NAMALWA (cell line): ENCODE results near the gene MUC5AC.
"Not testable (repeated sequence)": the region's sequence is repeated elsewhere in the genome, so short reads cannot be mapped to it uniquely, and the experiment has no call there.

ENCODE experiments used
- DNase-seq: peaks from one replicate; pipeline ENCODE4 v3.0.0-alpha.2; 2015; ENCODE audit warnings: low spot score

Gene MUC5AC

DNA sequence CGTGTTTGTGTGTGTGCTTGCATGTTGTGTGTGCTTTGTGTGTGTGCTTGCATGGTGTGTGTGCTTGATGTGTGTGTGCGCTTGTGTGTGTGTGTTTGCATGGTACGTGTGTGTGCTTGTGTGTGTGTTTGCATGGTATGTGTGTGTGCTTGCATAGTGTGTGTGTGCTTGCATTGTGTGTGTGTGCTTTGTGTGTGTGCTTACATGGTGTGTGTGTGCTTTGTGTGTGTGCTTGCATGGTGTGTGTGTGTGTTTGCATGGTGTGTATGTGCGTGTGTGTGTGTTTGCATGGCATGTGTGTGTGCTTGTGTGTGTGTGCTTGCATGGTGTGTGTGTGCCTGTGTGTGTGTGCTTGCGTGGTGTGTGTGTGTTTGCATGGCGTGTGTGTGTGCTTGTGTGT, 10.0 kb upstream of the MUC5AC start:
- DNase-seq: no peak

- no peak for DNase-seq
These were observed 9.0 kb upstream of the MUC5AC start for GRCh38 chr11:1148752-1149180.

GRCh38 chr11:1149545-1149944, 8.2 kb upstream of the MUC5AC start:
- no peak for DNase-seq

- DNase-seq: no peak
These were observed 7.6 kb upstream of the MUC5AC start for GRCh38 chr11:1150116-1150515.

DNA sequence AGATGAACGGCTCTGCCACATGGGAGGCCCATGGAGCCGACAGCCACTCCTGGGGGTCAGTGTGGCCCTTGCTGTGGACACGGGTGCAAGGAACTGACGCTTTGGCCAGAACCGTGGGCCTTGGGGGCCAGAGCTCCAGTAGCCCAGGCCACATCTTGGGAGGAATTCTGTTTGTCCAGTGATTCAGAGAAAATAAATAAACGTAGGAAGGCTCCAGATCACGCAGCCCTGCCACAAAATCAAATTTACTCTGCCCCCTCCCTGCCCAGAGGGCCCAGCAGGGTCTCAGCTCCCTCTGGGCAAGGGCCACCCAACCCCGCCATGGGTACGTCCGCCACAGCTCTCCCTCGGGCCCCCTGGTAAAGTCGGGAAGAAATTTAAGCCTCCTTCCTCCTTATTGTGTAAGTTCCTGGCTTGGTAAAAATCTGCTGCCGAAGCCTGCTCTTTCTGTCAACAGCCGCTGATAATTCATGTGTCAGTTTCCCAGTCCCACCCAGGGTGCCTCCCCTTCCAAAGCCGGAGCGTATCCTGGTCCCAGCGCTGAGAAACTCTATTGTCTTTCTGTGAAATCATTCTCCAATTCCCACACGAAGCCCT, 6.9 kb upstream of the MUC5AC start:
- DNase-seq: no peak

DNA sequence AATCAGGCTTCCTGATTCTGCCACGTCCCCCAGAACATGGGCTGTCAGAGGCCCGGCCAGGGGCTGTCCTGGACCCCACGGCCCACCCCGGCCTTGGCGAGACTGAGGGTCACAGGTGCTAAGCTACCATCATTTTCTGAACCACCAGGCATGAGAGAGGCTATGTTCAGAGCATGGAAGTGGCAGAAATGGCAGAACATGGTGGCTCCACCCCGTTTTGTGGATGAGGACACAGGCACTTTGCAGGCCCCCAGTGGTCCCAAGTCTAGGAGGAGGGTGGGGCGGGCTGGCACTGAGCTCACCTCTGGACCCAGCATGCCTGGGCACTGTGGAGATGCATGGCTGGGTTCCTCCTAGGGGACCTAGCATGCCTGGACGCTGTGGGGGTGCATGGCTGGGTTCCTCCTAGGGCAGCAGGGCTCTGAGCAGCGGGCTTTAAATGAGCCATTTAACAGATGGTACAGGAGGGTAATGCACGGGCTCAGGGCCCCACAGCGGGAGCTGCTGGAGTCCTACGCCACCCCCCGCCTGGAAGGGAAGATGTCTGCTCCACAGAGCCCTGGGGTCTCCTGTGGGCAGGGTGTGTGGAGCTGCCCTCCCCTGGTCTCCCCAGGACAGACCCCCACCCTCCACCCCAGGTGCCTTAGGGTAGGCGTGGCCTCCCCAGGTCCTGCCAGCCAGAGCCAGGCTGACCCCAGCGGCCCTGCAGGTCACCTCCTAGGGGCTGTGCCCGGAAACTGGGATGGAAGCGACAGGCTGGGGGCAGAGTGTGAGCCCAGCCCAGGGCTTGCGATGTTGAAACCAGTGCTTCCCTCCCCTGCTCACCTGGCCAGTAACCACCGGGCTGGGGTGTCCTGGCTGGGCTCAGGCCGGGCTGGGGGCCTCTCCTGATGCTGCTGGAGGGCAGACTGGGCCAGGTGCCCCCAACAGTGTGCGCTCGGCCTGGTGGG, 6.1 kb upstream of the MUC5AC start:
- DNase-seq: no peak

- DNase-seq: no peak
These were observed 5.2 kb upstream of the MUC5AC start for GRCh38 chr11:1152316-1153104.

DNA sequence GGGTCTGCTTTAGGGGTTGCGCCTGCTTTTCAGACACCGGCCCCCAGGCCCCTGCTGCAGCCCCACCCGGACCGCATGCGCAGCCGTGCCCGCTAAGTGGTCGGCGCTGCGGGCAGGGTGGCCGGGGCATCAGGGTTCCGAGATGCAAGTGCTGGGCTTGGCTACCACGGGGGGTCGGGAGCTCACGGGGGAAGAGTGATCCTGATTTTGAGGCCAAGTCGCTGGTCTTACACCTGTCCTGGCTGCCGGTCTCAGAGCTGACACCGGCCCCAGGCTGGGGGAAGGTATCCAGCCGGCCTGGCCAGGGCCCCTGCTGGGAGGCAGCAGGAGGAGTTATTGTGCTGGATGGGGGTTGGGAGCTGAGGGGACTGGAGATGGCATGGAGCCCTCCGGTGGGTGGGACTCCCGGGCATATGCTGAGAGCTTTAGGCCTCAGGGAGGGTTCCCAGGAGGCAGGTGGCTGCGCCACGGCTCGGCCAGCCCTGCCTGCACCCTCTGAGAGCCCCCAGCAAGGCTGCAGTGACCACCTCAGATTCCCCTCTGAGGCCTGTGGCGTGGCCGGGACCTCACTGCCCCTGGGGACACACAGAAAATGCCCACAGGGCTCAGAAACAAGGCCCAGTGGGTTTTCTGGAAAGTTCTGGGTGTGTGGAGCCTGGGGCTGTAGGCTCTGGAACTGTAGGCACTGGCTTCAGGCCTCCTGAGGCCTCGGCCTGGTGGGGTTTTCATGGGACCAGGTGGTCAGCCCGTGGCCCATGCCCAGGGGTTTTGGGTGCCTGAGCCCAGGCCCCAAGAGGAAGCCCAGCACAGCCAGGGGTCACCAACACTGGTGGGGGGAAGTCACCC, 4.4 kb upstream of the MUC5AC start:
- DNase-seq: no peak

DNA sequence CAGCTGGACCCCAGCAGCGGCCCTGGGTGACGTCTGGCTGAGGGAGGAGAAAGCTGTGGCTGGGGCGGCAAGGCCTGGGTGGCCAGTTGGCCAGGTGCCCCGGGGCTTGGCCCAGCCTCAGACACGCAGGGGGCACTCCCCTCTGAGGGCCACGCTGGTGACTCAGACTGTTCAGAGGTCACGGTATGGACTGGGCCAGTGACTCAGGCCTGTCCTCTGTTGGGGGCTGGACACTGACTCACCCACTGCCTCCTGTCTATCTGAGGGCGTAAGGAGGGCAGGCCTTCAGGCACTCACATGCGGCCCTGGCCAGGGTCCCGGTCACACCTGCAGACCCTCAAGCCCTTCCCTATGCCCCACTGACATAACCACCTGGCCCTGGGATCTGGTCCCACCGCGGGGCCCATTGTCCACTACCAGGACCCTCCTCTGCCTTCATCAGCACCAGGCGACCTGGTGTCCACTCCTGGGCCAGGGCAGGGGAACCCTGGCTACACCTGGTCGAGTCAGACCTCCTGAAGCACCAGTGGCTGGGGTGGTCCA, 3.7 kb upstream of the MUC5AC start:
- no peak for DNase-seq

DNA sequence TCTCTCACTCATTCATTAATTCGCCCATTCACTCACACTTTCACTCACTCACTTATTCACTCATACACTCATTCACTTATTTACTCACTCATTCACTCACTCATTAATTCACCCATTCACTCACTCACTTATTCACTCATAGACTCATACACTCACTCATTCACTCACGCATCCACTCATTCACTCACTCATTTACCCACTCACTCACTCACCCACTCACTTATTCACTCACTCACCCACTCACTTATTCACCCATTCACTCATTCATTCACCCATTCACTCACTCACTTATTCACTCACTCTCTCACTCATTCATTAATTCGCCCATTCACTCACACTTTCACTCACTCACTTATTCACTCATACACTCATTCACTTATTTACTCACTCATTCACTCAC, 3.1 kb upstream of the MUC5AC start:
- not testable (repeated sequence) for DNase-seq

- no peak for DNase-seq
These were observed 2.5 kb upstream of the MUC5AC start for GRCh38 chr11:1155274-1155693.

- DNase-seq: no peak
These were observed 1.0 kb upstream of the MUC5AC start for GRCh38 chr11:1156506-1157340.

DNA sequence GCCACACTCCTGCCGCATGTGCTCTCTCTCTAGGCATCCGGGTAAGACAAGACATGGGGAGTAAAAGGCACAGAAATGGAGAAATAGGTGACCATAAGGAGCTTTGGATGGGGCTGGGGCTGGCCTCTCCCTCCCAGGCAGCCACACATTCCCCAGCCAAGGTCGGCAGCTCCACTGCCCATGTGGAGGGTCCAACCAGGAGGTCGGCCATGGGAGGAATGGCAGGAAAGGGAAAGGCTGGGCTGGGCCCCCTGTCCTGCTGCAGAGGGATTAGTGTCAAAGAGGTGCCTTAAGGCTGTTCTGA, 460 bp upstream of the MUC5AC start:
- no peak for DNase-seq

- no peak for DNase-seq
These were observed 1.1 kb downstream of the MUC5AC start for GRCh38 chr11:1158681-1159487.

- not testable (repeated sequence) for DNase-seq
These were observed 1.9 kb downstream of the MUC5AC start for GRCh38 chr11:1159488-1160220.

GRCh38 chr11:1160231-1161101, 2.7 kb downstream of the MUC5AC start:
- no peak for DNase-seq

- no peak for DNase-seq
These were observed 3.8 kb downstream of the MUC5AC start for GRCh38 chr11:1161410-1162137.

DNA sequence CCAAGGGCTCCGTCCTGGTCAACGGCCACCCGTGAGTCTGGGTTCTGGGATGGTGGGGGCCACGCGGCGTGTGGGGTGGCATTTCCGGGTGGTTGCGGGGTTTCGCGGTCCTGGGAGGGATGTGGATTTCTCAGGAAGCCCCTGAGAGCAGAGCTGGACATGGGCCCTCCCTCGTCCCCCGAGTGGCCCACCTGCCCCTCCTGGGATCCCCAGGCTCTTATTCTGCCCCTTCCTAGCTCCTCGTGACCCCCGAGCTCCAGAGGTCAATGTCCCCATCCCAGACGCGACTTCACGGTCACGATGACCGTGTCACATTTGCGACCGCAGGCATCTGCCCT, 4.4 kb downstream of the MUC5AC start:
- DNase-seq: no peak
